ENCODE measurements around the gene KLHL33.
"Not testable (repeated sequence)": the region's sequence is repeated elsewhere in the genome, so short reads cannot be mapped to it uniquely, and the experiment has no call there.

Gene KLHL33

DNA sequence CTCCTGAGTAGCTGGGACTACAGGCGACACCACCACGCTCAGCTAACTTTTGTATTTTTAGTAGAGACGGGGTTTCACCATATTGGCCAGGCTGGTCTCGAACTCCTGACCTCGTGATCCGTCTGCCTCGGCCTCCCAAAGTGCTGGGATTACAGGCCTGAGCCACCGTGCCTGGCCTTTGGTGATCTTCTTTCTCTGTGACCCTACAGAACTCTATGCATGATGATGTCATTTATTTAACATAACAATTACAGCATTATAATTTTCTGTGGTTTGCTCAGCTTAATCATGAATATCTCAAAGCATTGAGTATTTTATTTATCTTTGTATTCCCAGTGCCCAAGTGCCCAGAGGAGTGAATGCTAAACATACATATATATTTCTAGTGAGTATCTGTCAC lies 16.9 kb upstream of the KLHL33 start:
- not testable (repeated sequence) for DNase-seq

DNA sequence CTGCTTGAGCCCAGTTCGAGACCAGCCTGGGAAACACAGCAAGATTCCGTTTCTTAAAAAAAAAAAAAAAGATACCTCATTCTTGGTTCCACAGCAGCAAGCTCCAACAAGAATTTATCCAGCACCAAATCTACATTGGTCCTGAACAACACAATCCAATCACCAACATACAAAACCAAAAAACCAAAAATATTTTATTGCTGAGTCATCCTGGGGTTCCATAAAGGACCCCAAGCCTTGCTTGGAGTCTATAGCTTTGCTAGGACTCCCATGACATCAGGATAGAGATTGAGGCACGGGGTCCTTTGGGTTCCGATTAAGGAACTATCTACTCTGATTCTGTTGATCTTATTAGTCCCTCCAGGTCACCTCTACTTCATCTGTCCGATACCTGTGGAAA lies 10.9 kb upstream of the KLHL33 start:
- DNase-seq: no peak

GRCh38 chr14:20443650-20444049 lies 7.7 kb upstream of the KLHL33 start:
- DNase-seq: not testable (repeated sequence)

- DNase-seq: no peak
Measured at GRCh38 chr14:20441461-20441860, 5.5 kb upstream of the KLHL33 start.

DNA sequence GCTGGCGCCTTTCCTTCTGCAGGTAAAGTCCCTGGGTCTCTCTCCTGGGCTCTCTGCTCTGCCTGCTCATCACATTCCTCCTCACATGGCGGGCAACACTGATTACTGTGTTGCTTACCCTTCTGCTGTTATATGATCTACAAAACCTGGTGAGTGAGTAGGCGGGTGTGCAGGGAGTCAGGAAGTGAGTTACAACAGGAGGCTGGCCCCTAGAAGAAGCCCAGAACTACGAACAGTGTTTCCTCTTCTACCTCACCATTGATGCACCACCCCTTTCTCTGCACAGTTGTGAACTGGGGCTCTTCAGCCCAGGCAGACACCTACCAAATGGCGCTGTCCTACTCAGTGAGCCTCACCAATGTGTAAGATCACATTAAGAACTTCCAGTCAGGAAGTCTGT lies 4.9 kb upstream of the KLHL33 start:
- DNase-seq: no peak

DNA sequence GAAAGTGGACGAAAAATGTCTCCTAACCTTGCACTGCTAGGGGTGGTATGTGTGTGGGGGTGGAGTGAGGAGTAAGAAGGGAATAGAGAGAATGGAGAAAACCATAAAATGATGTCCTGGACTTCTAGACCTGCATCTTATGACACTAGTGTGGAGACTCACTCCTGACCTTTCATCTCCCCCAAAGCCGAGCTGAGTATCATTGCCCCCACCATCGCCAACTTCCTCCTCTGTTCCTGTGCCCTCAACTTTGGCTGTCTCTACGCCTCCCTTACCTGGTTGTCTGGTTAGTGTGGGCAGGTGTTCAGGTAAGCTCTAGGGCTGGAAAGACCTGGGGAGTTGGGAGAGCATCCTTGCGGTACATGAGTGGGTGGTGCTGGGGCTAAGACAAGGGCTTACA lies 4.5 kb upstream of the KLHL33 start:
- DNase-seq: no peak

GRCh38 chr14:20438664-20439063 lies 2.7 kb upstream of the KLHL33 start:
- DNase-seq: no peak

- DNase-seq: no peak
Measured at GRCh38 chr14:20436363-20436755, 393 bp upstream of the KLHL33 start.

DNA sequence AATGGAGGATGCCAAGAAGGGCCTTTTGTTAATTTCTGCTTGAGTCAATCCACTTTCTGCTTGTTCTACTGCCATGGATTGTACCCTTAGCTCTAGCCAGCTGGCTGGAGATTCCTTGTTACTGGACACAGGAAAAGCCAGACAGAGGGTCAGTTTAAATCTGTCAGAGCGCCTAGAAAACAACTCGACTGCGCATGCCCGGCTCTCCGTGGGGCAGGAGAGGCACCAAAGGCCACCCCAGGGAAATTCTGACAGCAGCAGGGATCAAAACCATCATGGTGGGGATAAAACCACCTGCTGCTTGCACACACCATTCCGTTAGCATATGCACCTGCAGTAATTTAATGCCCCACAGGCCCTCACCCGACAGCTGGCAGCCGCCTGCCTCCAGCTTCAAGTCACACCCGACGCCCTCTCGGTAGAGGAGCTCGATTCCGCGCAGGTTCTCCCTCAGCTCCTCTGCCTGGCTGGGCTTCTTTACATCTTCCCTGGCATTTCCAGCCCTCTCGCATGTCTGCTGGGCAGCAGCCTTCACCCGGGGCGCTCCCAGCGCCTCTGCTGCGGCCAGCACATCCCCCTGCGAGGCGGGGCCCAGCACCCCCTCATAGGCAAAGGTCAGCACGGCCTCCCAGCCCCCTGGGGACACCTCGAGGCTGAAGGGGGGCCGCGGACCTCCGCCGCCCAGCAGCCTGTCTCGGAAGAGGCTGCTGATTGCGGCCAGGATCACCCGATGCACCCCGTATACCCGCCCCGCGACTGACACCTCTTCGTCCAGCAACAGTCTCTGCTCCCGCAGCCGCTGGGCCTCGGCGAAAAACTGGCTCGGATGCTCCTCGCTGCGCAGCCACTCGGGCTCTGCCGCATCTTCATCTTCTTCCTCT lies 1.0 kb downstream of the KLHL33 start:
- no peak for DNase-seq

DNA sequence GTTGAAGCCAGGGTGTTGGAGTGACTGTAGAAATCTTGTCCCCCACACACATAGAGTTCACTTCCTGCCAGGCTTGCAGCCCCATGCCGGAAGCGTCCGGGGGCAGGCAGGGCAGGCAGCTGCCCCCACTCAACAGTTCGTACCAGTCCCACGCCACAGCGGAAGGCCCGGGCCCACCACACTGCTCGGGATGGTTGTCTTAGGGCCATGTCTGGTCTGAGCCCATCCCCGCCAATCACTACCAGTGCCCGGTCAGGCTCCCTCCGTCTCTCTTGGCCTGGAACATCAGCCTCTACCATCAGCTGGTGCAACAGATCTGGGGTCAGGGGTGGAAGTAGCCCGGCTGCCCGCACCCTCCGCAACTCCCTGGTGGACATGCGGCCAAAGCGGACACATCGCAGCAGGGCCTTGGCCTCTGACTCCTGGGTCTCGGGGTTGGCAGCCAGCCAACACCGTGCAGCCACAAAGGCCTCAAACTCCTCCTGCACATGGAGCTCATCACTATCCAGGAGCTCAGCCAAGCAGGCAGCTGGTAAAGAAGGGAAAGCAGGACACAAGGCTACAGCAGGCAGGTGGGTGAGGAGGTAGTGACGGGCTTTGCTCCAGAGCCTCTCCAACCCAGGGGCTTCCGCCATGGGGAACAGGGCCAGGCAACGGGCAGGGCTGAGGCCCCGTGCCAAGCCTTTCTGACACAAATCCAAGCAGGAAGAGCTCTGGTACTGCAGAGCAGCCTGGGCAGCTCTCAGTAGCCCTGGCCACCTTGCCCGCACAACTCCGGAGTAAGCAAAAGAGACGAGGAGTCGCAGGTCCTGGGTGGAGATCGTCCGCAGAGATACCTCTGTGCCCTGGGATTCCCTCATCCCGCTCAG lies 5.9 kb downstream of the KLHL33 start:
- DNase-seq: no peak

GRCh38 chr14:20428802-20429201 lies 7.2 kb downstream of the KLHL33 start:
- no peak for DNase-seq

DNA sequence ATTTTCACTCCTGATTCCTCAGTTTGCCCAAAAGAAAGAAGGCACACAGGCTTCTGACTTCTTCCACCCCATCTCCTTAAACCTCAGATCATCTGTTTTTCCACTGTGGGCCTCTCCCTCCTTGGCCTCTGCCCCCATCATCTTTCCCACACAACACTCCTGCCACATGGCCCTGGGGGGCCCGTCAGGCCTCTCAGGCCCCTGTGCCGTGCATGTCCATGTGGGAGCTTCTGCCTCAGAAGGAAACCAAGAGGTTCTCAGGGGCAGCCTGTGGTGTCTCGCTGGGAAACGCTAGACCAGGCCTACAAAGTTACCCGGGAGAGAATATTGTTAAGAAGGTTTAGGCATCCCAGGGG lies 8.0 kb downstream of the KLHL33 start:
- DNase-seq: no peak

- peak in 1 of 2 experiments; percentile 47 for DNase-seq
Measured at GRCh38 chr14:20427231-20428009, 8.5 kb downstream of the KLHL33 start.

- DNase-seq: no peak
Measured at GRCh38 chr14:20424851-20425250, 11.1 kb downstream of the KLHL33 start.

DNA sequence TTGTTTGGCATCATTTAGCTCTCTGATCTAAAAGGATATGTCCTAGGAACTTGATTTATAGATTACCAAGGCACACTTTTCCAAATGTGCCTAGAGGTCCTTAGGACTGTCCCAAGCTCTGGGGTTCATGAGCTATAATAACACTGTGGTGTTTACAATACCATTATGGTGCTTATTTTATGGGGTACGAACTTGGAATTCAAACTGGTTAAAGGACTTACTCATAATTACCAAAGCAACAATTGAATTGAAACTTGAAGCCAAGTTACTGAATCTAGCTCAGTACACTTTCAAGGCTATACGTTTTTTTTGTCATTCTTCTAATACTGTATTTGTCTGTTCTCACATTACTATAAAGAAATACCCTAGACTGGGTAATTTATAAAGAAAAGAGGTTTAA lies 13.1 kb downstream of the KLHL33 start:
- DNase-seq: no peak

DNA sequence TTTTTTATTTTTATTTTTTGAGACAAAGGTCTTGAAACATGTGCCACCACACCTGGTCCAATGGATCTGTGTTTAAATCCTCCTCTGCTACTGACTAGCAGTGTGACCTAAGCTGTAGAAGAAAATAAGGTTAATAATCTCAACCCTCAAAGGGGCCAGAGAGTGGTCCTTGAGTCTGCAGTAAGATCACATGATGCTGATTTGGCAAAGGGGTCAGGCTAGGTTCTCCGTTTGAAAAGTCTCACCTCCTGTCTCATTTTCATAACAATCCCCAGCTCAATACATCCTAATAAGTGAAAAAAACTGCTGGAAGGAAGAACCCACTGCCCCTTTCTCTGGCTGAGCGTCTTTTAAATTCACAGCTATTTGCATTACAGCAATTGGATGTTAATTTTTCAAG lies 14.7 kb downstream of the KLHL33 start:
- DNase-seq: no peak

DNA sequence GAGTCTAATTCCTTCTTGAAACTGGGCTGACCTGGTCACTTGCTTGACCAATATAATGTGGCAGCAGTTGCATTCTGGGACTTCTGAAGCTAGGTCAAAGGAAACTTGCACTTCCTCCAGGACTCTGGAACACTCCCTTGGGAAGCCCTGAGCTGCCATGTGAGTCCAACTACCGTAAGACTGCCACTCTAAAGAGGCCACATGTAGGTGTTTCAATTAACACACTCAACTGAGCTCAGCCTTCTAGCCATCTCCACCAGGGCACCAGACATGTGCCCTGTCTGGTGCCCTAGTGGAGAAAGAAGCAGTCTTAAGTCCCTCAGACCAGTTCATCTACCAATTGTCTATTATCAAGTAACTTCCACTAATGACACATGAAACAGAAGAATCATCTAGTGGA lies 16.5 kb downstream of the KLHL33 start:
- no peak for DNase-seq

- no peak for DNase-seq
Measured at GRCh38 chr14:20418501-20418909, 17.5 kb downstream of the KLHL33 start.

- DNase-seq: no peak
Measured at GRCh38 chr14:20417250-20418186, 18.4 kb downstream of the KLHL33 start.

DNA sequence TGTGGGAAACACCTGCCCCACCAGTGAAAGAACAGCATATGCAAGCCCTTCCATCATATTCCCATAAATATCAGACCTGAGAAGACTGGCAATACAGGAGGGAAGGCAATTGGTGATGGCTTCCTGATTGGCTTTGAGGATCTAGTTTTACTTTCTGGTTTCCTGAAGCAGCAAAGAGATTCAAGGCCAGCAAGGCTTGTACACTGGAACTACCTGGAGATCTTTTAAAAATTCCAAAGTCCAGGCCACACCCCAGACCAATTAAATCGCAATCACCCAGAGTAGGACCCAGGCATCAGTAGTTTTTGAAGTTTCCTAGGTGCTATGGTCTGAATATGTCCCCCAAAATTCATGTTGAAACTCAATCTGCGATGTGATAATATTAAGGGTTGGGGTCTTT lies 19.7 kb downstream of the KLHL33 start:
- no peak for DNase-seq

- DNase-seq: peak; percentile 21 to 65
Measured at GRCh38 chr14:20415782-20416206, 20.2 kb downstream of the KLHL33 start.

DNA sequence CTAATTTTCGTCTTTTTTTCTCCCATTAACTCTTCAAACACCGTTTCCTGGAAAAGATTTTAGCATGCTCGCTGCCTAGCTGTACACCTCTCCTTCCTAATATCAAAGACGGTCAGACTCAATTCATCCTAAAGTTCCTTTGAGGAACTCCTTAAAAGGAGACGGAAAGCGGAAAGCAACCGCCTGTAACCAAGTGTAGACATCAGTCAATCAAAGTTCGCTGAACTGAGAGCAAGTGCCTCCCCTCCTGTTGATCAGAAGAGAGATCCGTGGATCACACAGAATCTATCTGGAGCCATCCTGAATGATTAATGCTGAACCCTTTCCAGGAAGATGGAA lies 22.3 kb downstream of the KLHL33 start:
- peak in 1 of 2 experiments; percentile 29 for DNase-seq

All from SW 1271 (cell line).